ENCODE measurements around the gene PLEKHJ1. TPM values are rescaled to one million over a fixed set of nuclear protein-coding genes. Genes with fewer than 3 reads are reported as not detected.

The PLEKHJ1 gene
- polyA plus RNA-seq, 4 donors, result 58.4 to 91.2 (median 63.3) TPM

GRCh38 chr19:2186071-2186846, 49.9 kb downstream of the PLEKHJ1 start:
- DNase-seq (ENCODE audit: low read depth in 4 of 4, low spot score in 3 of 4), result peak in 2 of 4 donors; percentile 25 to 38

GRCh38 chr19:2185734-2186070, 50.4 kb downstream of the PLEKHJ1 start:
- no peak for DNase-seq (ENCODE audit: low read depth in 4 of 4, low spot score in 3 of 4)

- no peak for DNase-seq (ENCODE audit: low read depth in 4 of 4, low spot score in 3 of 4)
Measured at GRCh38 chr19:2184422-2184975, 51.6 kb downstream of the PLEKHJ1 start.

Other genes with a start within 250 kb of the PLEKHJ1 start
- 100 to 1,000 TPM in 2 of 4 donors, 10 to 100 TPM in 2; 86.4 to 114 (median 100) TPM for gene BTBD2, start 220.6 kb downstream of the PLEKHJ1 start, polyA plus RNA-seq (ENCODE audit: insufficient read length in 4 of 4)
- gene MKNK2, start 185.1 kb downstream of the PLEKHJ1 start, polyA plus RNA-seq (ENCODE audit: insufficient read length in 4 of 4), result 10 to 100 TPM; 62.2 to 94.8 (median 66.3) TPM
- gene MOB3A, start 140.0 kb downstream of the PLEKHJ1 start, polyA plus RNA-seq (ENCODE audit: insufficient read length in 4 of 4), result 10 to 100 TPM; 23.4 to 26.8 (median 25.1) TPM
- gene IZUMO4, start 139.4 kb downstream of the PLEKHJ1 start, polyA plus RNA-seq (ENCODE audit: insufficient read length in 4 of 4), result 1 to 10 TPM; 6.2 to 7.2 (median 7.0) TPM
- gene AP3D1, start 84.8 kb downstream of the PLEKHJ1 start, polyA plus RNA-seq (ENCODE audit: insufficient read length in 4 of 4), result 100 to 1,000 TPM in 3 of 4 donors, 10 to 100 TPM in 1; 96.5 to 124 (median 111) TPM
- gene DOT1L, start 72.4 kb downstream of the PLEKHJ1 start, polyA plus RNA-seq (ENCODE audit: insufficient read length in 4 of 4), result 10 to 100 TPM; 22.8 to 32.3 (median 26.3) TPM
- gene SF3A2, start 495 bp upstream of the PLEKHJ1 start, polyA plus RNA-seq (ENCODE audit: insufficient read length in 4 of 4), result 10 to 100 TPM; 65.4 to 91.1 (median 73.2) TPM
- gene AMH, start 13.0 kb upstream of the PLEKHJ1 start, polyA plus RNA-seq (ENCODE audit: insufficient read length in 4 of 4), result 1 to 10 TPM; 1.7 to 4.0 (median 2.2) TPM
- under 1 TPM; 0.30 to 0.91 (median 0.45) TPM for gene JSRP1, start 20.1 kb upstream of the PLEKHJ1 start, polyA plus RNA-seq (ENCODE audit: insufficient read length in 4 of 4)
- under 1 TPM in 3 of 4 donors, not detected in 1; 0.06 to 0.08 (median 0.06) TPM for gene PEAK3, start 45.8 kb upstream of the PLEKHJ1 start, polyA plus RNA-seq (ENCODE audit: insufficient read length in 4 of 4)
- under 1 TPM in 1 of 4 donors, not detected in 3; 0.06 TPM for gene LINGO3, start 71.8 kb upstream of the PLEKHJ1 start, polyA plus RNA-seq (ENCODE audit: insufficient read length in 4 of 4)
- 100 to 1,000 TPM in 1 of 4 donors, 10 to 100 TPM in 3; 69.8 to 117 (median 73.1) TPM for gene LSM7, start 92.3 kb upstream of the PLEKHJ1 start, polyA plus RNA-seq (ENCODE audit: insufficient read length in 4 of 4)
- gene SPPL2B, start 92.4 kb upstream of the PLEKHJ1 start, polyA plus RNA-seq (ENCODE audit: insufficient read length in 4 of 4), result 10 to 100 TPM; 53.8 to 91.6 (median 59.9) TPM
- gene TMPRSS9, start 123.9 kb upstream of the PLEKHJ1 start, polyA plus RNA-seq (ENCODE audit: insufficient read length in 4 of 4), result under 1 TPM; 0.13 to 0.29 (median 0.26) TPM
- 100 to 1,000 TPM in 1 of 4 donors, 10 to 100 TPM in 3; 62.6 to 125 (median 71.4) TPM for gene TIMM13, start 191.3 kb upstream of the PLEKHJ1 start, polyA plus RNA-seq (ENCODE audit: insufficient read length in 4 of 4)
- gene LMNB2, start 220.6 kb upstream of the PLEKHJ1 start, polyA plus RNA-seq (ENCODE audit: insufficient read length in 4 of 4), result 10 to 100 TPM; 54.2 to 79.5 (median 62.3) TPM
- 10 to 100 TPM; 10.1 to 14.1 (median 13.1) TPM for gene GADD45B, start 239.8 kb upstream of the PLEKHJ1 start, polyA plus RNA-seq (ENCODE audit: insufficient read length in 4 of 4)

Data from right renal pelvis (tissue), 4 donors.